B cell (primary cell): ENCODE results near the gene MPDU1.

Source experiments
- EZH2 ChIP-seq: IDR thresholded peaks from 2 replicates; pipeline ENCODE4 v1.6.1; 2012; ENCODE audit warnings: borderline replicate concordance, low read depth, mild to moderate bottlenecking, moderate library complexity, low read length; ENCODE audit not compliant: insufficient read depth, poor library complexity, severe bottlenecking
- TF ChIP-seq, protein P1 (sequence below): fragments of 200-600 bp; IDR thresholded peaks from one replicate; pipeline ENCODE4 v1.8.0; 2022; ENCODE audit warnings: antibody characterized with exemption, mild to moderate bottlenecking

DNA sequence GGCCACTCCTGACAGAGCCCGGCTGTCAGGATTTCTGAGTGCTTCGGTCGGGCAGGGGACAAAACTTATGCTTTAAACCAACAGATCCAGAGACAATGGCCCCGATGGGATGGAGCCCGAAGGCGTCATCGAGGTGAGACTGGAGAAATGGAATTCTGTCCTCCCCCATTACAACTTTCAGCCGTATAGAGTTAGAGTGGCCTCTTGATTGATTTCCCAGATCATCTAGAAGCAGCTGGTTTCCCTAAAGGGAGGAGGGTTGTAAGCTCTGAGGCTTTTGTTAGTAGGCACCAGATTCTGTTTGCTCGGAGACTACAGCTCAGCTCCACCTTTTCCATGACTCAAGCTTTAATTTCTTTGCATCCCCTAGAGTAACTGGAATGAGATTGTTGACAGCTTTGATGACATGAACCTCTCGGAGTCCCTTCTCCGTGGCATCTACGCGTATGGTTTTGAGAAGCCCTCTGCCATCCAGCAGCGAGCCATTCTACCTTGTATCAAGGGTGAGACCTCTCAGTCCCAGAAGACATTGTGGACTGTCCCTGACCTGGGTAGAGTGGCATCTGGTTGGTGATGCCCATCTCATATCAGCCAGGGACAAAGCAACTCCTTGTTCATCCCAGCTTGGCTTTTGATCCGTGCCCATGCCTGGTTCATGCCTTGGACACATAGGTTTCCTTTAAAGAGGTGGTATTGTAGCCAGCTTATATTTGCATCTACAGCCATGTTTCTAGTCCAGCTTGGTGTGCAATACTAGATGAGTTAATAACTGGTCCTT is 9.3 kb upstream of the MPDU1 start:
- TF ChIP-seq, protein P1, sequence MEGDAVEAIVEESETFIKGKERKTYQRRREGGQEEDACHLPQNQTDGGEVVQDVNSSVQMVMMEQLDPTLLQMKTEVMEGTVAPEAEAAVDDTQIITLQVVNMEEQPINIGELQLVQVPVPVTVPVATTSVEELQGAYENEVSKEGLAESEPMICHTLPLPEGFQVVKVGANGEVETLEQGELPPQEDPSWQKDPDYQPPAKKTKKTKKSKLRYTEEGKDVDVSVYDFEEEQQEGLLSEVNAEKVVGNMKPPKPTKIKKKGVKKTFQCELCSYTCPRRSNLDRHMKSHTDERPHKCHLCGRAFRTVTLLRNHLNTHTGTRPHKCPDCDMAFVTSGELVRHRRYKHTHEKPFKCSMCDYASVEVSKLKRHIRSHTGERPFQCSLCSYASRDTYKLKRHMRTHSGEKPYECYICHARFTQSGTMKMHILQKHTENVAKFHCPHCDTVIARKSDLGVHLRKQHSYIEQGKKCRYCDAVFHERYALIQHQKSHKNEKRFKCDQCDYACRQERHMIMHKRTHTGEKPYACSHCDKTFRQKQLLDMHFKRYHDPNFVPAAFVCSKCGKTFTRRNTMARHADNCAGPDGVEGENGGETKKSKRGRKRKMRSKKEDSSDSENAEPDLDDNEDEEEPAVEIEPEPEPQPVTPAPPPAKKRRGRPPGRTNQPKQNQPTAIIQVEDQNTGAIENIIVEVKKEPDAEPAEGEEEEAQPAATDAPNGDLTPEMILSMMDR = no peak
- TF ChIP-seq EZH2 = no peak
